ENCODE data around the gene ACSL3. TPM values are rescaled to one million over a fixed set of nuclear protein-coding genes. Genes with fewer than 3 reads are reported as not detected.

The ACSL3 gene
- total RNA-seq, 1 experiment from 2014 or later, result 133 TPM

- no peak for DNase-seq (ENCODE audit: low spot score)
Observed at GRCh38 chr2:222942561-222942960, 81.7 kb downstream of the ACSL3 start.

DNA sequence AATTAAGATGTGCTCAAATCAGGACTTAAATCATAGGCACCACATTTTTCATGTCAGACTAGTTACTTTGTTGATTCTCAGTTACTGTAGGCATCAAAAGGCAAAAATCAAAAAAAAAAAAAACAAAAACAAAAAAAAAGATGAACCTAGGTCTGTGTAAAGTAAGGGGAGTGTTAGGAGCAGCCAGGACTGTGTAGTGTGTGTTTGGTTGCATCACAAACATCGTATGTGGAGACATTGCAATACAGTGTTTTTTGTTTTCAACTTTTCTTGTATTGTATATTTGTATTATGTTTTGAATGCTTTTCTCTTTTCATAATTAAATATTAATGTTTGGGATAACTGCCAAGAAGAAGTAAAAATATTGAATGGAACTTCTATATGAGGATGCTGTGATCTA is 82.1 kb downstream of the ACSL3 start:
- no peak for DNase-seq (ENCODE audit: low spot score)

DNA sequence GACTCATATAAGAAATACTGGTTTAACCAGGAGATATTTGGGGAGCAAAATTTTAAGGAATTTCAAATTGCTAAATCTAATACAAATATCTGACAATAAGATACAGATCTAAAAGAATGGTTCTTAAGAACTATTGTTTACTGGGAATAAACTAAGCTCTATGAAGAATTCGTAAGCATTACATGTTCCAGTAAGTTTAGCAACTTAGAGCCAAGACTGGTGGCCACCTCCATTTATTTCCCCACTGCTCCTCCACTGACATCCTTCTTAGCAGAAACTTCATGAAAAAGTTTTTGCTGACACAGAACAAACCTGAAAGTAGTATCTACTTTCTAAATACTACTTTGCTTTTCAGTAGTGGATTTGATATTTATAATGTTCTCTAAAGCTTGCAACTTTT is 83.0 kb downstream of the ACSL3 start:
- no peak for DNase-seq (ENCODE audit: low spot score)

- no peak for DNase-seq (ENCODE audit: low spot score)
Observed at GRCh38 chr2:222944552-222944951, 83.7 kb downstream of the ACSL3 start.

DNA sequence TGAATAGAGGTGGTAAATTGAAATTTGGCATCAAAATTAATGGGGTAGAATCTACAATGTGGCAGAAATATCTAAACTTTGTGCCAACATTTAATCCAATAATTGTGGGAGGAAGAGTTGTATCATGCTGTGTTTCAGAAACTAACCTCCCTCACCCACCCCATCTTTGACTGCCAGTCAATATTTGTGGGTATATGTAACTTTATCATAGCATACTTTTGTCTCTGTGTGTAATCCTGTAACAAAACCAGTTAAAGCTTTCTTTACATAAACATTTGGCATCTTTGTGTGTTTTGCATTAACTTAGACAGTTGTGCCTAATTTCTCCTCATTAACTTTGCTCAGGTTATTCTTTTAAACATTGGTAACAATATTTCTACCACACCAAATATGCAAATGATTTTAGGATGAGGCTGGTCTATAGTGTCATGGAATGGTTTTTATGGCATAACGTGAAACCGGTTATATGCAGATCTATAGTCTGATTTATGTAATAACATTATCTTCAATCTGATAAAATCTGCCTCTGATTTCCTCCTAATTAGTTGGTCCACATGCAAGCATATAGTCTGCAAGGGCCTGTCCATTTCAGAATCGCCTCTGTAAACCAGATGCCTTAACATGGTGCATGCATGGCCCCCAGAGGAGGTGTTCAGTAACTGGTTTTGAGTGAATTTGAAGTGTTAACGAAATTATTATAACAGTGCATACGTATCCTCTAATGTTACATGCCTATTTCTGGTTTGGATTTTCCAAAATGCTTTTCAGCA is 84.3 kb downstream of the ACSL3 start:
- DNase-seq (ENCODE audit: low spot score), result no peak

- DNase-seq (ENCODE audit: low spot score), result no peak
Observed at GRCh38 chr2:222945887-222946286, 85.1 kb downstream of the ACSL3 start.

GRCh38 chr2:222946700-222947287 is 86.0 kb downstream of the ACSL3 start:
- DNase-seq (ENCODE audit: low spot score), result no peak

GRCh38 chr2:222949073-222949472 is 88.2 kb downstream of the ACSL3 start:
- DNase-seq (ENCODE audit: low spot score), result no peak

GRCh38 chr2:222949690-222950323 is 89.0 kb downstream of the ACSL3 start:
- no peak for DNase-seq (ENCODE audit: low spot score)

DNA sequence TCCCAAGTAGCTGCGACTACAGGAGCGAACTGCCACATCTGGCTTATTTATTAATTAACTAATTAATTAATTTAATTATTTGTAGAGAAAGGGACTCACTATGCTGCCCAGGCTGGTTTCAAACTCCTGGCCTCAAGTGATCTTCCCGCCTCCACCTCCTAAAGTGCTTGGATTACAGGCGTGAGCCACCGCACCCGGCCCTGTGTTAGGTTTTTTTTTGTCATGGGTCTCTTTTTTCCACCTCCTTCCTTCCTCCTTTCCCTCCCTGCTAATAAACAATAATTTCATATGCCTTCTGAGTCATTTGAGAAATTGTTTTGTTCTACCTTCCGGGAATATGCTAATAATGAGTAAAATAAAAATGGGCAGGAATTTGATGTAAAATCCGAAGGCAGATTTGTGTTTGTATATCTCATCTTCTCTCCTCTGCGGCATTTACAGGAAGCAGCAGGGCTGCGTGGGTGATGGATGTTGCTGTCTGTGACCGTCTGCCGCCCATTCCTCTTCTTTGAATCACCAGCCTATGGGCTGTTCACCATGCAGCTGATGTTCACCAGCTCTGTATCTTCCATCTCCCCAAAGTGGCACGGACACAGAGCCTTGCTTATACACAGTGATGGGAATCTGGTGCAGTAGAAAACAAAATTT is 89.9 kb downstream of the ACSL3 start:
- DNase-seq (ENCODE audit: low spot score), result peak; percentile 78

GRCh38 chr2:222952204-222952603 is 91.4 kb downstream of the ACSL3 start:
- DNase-seq (ENCODE audit: low spot score), result no peak

DNA sequence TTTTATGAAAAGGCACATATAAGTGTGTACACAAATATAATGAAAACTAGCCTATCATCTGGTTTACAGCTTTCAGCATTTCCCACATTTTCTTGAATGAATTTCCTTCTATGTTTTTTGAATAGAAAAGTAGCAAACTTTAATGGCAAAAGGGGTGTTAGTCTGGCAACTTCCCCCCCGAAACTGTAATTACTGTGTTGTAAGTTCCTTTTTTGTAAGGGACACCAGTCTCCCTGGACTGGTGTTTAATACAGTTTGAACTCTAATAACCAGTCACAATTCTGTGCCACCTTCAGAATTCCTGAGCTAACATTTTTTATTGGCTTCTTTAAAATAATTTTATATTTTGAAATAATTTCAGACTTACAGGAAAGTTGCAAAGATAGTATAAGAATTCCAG is 94.2 kb downstream of the ACSL3 start:
- DNase-seq (ENCODE audit: low spot score), result no peak

GRCh38 chr2:222959358-222959757 is 98.5 kb downstream of the ACSL3 start:
- peak; percentile 86 for DNase-seq (ENCODE audit: low spot score)

DNA sequence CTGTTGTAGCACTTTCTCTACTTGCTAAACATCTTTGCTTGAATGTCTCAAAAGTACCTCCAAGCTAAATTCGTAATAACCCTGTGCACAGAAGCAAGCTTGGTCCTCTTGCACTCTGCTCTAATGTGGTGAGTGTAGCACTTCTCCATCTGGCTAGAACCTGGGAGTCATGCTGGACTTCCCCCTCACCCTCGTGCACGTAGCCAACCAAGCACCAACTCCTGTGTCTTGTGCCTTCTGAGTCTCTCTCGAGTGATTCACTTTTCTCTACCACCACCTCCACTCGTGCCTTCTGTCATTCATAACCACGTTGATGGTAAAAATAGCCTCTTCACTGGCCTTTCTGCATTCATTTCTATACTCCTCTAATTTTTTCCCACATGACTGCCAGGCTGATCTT is 99.3 kb downstream of the ACSL3 start:
- peak; percentile 27 for DNase-seq (ENCODE audit: low spot score)

- no peak for DNase-seq (ENCODE audit: low spot score)
Observed at GRCh38 chr2:222963641-222964040, 102.8 kb downstream of the ACSL3 start.

- DNase-seq (ENCODE audit: low spot score), result no peak
Observed at GRCh38 chr2:222964376-222965031, 103.7 kb downstream of the ACSL3 start.

- DNase-seq (ENCODE audit: low spot score), result no peak
Observed at GRCh38 chr2:222965555-222965954, 104.7 kb downstream of the ACSL3 start.

GRCh38 chr2:222968550-222969155 is 107.8 kb downstream of the ACSL3 start:
- no peak for DNase-seq (ENCODE audit: low spot score)

DNA sequence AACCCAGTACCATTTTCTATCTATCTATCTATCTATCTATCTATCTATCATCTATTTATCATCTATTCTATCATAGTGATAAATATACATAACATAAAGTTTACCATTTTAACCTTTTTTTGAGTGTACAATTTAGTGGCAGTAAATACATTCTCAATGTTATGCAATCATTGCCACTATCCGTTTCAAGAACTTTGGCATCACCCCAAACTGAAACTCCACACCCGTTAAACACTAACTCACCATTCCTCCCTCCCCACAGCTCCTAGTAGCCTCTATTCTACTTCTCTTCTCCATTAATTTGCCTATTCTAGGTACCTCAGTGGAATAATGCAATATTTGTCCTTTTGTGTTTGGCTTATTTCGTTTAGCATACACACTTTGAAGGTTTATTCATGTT is 108.7 kb downstream of the ACSL3 start:
- no peak for DNase-seq (ENCODE audit: low spot score)

GRCh38 chr2:222972420-222972819 is 111.6 kb downstream of the ACSL3 start:
- DNase-seq (ENCODE audit: low spot score), result peak; percentile 40

DNA sequence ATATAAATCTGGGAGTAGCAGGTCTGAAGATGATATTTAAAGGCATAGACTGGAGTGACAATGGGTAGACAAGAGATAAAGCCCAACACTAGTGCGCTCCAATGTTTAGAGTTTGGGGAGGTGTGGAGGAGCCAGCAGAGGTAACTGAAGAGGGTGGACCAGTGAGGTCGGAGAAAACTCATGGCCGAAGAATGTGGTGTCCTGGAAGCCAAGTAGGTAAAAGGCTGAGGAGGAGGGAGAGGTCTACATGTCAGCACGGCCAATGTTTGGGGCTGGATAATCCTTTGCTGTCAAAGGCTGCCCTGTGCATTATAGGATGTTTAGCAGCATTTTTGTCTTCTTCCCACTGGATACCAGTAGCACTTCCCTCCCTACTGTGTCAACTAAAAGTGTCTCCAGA is 112.4 kb downstream of the ACSL3 start:
- DNase-seq (ENCODE audit: low spot score), result no peak

DNA sequence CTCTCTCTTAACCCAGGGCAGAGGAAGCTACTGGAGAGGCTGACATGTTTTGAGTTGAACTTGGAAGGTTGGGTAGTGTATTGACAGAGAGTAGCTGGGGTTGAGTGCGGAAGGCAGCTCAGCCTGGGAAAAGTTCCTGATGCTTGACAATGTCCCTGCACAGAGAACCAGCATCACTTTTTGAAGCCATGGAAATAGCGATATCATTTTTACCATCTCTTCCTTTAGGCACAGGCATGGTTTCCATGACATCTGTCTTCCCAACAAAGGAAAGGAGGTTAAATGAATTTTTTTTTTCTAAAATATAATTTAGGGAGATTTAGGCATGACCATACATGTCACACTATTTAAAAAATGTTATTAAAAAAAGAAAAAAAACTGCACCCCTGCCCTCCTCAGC is 112.9 kb downstream of the ACSL3 start:
- no peak for DNase-seq (ENCODE audit: low spot score)
